ENCODE results near the gene SH2D2A. TPM values are rescaled to one million over a fixed set of nuclear protein-coding genes. Genes with fewer than 3 reads are reported as not detected.

The SH2D2A gene
- total and polyA plus RNA-seq, 9 of the 15 experiments (the other 6 are each of a cell fraction or from before 2014, with no cell fraction given): 0.89 to 33.6 (median 6.9) TPM

DNA sequence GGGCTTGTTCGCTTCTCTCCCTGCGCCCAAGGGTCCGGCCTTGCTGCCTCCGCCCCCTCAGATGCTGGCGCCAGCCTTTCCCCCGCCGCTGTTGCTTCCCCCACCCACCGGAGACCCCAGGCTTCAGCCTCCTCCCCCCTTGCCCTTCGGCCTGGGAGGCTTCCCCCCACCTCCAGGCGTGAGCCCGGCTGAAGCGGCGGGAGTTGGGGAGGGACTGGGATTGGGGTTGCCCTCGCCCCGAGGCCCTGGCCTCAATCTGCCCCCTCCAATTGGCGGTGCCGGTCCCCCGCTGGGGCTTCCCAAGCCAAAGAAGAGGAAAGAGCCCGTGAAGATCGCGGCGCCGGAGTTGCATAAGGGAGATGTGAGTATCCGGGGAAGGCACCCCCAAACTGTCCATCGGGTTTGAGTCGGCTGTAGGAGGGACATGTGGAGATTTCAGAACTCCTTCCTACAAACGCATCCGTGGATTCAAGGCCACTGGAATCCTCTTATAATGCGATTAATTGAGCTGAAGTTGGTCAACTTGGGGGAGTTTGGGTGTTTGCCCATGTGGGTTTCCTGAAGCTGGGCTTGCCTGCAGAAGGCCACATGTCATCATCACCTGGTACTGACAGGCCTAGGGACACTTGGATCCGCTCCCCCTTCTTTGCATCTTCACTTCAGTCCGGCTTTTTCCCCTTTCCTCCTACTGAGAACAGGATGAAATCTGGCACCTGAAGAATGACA is 48.6 kb downstream of the SH2D2A start (continued):
- 0 out of 2 replicates have a peak, but pooled peaks have one; percentile 15 for TF ChIP-seq ZNF592 (IDR thresholded peaks at IDR 0.05)
- no peak for TF ChIP-seq TAF7 (tag; IDR thresholded peaks at IDR 0.05)
- TF ChIP-seq, protein P1, sequence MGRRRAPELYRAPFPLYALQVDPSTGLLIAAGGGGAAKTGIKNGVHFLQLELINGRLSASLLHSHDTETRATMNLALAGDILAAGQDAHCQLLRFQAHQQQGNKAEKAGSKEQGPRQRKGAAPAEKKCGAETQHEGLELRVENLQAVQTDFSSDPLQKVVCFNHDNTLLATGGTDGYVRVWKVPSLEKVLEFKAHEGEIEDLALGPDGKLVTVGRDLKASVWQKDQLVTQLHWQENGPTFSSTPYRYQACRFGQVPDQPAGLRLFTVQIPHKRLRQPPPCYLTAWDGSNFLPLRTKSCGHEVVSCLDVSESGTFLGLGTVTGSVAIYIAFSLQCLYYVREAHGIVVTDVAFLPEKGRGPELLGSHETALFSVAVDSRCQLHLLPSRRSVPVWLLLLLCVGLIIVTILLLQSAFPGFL (CRISPR knock-in tag; IDR thresholded peaks at IDR 0.05): no peak
- TF ChIP-seq POLR2AphosphoS5 (IDR thresholded peaks at IDR 0.05; ENCODE audit: control insufficient read depth, insufficient read depth, low read depth, low read length): no peak
- no peak for TF ChIP-seq ZNF639 (CRISPR knock-in tag; conservative IDR thresholded peaks at IDR 0.05 in 1 of 2, IDR thresholded peaks at IDR 0.05 in 1 of 2)
- TF ChIP-seq GATAD2B (IDR thresholded peaks at IDR 0.05; ENCODE audit: borderline replicate concordance): no peak
- no peak for TF ChIP-seq ATF7 (IDR thresholded peaks at IDR 0.05)
- no peak for TF ChIP-seq ZNF133 (CRISPR knock-in tag; IDR thresholded peaks at IDR 0.05)
- no peak for TF ChIP-seq E2F5 (CRISPR knock-in tag; IDR thresholded peaks at IDR 0.05)
- 0 out of 2 replicates have a peak, but pooled peaks have one; percentile 4 for TF ChIP-seq MTA3 (IDR thresholded peaks at IDR 0.05; ENCODE audit: borderline replicate concordance)
- peak; percentile 9 for TF ChIP-seq ZNF263 (CRISPR knock-in tag; IDR thresholded peaks at IDR 0.05; ENCODE audit: borderline replicate concordance)
- no peak for TF ChIP-seq RBM25 (IDR thresholded peaks at IDR 0.05; ENCODE audit: low read depth, low read length, severe bottlenecking)
- TF ChIP-seq FOXP1 (CRISPR knock-in tag; IDR thresholded peaks at IDR 0.05): peak; percentile 35; the same call in 1 of the 2 replicates
- TF ChIP-seq, protein P2, sequence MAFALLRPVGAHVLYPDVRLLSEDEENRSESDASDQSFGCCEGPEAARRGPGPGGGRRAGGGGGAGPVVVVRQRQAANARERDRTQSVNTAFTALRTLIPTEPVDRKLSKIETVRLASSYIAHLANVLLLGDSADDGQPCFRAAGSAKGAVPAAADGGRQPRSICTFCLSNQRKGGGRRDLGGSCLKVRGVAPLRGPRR (CRISPR knock-in tag; IDR thresholded peaks at IDR 0.05): no peak
- TF ChIP-seq RBFOX2 (IDR thresholded peaks at IDR 0.05; ENCODE audit: low read depth, low read length): peak; percentile 65
- no peak for TF ChIP-seq TEAD4 (IDR thresholded peaks at IDR 0.05; ENCODE audit: low read length)
- TF ChIP-seq TEAD4 (CRISPR knock-in tag; IDR thresholded peaks at IDR 0.05; ENCODE audit: borderline replicate concordance): no peak
- no peak for TF ChIP-seq ARNT (IDR thresholded peaks at IDR 0.05)

Data from K562 (cell line).